Left forelimb (tissue), 1 donor: Measurements from ENCODE around the gene GNL1.
A peak's percentile ranks its signal among the peaks of the same experiment; 100 is the strongest.

ENCODE experiments used
- DNase-seq: peaks from one replicate; pipeline ENCODE4 v3.0.0-alpha.2; 2018; ENCODE audit warnings: low spot score

GNL1 gene

DNA sequence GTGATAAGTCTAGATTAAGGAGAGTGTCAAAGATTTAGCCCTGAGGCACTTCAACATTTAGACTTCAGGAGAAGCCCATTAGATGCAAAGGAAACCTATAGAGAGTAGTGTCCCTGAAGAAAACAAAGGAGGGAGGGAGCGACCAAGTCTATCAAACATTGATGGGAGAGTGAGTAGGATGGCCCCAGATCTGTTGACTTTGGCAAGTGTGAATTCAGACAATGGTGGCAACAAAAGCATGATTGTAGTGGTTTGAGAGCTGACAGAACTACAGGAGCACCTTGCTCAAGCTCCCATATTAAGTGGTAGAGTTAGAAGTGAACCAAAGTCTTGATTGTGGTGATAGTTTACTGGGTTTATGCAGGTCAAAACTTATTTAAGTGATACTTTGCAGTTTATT, 14.0 kb upstream of the GNL1 start:
- no peak for DNase-seq

- no peak for DNase-seq
These were observed 12.0 kb upstream of the GNL1 start for GRCh38 chr6:30568245-30568644.

DNA sequence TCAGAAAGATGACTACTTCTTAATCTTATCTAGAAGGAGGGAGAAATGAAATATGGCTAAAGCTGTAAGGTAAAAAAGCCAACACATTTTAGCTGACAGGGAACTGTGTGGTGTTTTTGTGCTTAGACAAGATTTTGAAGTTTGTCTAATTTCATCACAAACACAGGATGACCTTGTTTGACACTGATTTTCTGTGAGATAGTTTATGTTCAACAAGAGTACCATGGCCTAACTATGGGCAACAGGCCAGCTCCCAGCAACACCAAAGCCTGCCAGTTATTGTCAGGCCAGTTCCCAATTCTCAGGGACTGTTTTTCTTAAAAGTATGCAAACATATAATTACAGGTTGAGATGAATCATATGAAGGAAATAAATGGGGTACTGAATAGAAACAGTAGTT, 9.5 kb upstream of the GNL1 start:
- DNase-seq, result no peak

GRCh38 chr6:30564114-30564513, 7.8 kb upstream of the GNL1 start:
- DNase-seq, result no peak

- no peak for DNase-seq
These were observed 6.5 kb upstream of the GNL1 start for GRCh38 chr6:30562470-30563425.

- DNase-seq, result no peak
These were observed 4.6 kb upstream of the GNL1 start for GRCh38 chr6:30560930-30561329.

GRCh38 chr6:30557683-30557981, 1.3 kb upstream of the GNL1 start:
- no peak for DNase-seq

- peak; percentile 92 for DNase-seq
These were observed 805 bp upstream of the GNL1 start, which contains the start of gene PRR3 for GRCh38 chr6:30556906-30557682. Gene PRR3 (plus strand): TSS chr6:30557295. CDS start chr6:30557345, 50 bp downstream.

DNA sequence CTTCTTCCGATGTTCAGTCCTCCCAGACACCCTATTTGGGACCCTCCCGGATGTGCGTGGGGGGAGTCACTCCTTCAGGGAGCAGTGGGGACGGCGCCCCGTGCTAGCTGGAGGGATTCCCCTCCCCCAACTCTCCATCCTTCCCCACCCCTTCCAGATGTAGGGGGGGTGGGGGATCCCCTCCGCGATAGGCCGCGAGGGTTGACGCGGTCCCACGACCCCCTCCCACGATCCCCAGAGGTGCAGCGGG, 548 bp downstream of the GNL1 start:
- no peak for DNase-seq

DNA sequence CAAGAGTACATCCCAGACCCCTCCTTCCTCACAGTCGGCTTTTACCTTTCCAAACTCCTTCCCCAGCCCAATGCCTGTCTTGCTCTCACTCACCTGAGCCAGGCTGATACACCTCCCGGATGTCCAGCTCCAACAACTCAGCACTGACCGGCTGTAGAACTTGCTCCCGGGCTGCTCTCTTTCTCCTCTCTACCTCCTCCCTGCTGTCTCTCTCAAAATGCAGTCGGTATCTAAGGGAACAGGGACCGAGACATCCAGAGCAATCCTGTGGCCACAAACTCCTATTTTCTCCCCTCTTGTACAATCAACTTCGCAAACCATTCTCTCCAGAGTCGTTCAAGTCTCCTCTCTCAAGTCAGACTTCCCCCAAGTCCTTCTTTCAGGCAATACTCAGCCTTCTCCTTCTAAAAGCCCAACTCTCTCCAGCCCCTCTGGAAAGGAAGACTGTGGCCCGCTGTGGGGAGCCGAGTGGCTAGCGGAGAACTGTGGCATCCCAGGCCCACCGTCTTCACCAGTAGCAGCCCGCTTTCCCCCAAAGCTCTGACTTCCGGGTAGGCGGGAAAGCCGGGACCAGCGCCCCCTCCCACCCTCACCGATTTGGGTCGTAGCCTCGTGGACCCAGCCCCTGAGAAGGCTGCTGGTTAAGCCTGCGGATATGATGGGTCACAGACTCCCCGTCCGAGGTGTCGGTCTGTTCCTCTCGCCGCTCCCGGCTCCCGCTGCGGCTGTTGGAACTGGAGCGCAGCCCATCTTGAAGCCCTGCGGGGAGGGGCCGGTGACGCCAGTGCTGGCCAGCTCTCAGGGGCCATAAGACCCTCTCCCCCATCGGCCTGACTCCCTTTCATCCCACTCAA, 1.1 kb downstream of the GNL1 start:
- DNase-seq, result peak; percentile 84

DNA sequence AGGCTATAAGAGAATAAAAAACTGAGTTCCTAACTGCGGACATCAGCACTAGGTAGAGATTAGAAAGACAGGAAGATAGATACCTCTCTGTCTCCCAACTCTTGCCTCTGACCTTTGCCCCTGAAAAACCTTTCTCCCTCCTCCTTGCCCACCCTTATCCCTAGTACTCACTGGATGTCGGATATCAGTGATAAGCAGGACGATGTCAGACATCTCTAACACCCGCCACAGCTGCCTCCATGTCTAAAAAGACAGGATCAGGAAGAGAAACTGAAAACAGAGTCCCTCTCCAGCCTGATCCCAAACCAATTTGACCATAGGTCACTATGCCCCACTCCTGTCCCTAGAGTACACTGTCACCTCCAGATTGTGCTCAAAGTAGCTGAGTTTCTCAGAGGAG, 1.9 kb downstream of the GNL1 start:
- DNase-seq, result no peak

- DNase-seq, result no peak
These were observed 7.9 kb downstream of the GNL1 start for GRCh38 chr6:30548375-30548774.

GRCh38 chr6:30547454-30547853, 8.8 kb downstream of the GNL1 start:
- no peak for DNase-seq

- DNase-seq, result no peak
These were observed 11.5 kb downstream of the GNL1 start for GRCh38 chr6:30544666-30545272.

- DNase-seq, result no peak
These were observed 12.5 kb downstream of the GNL1 start for GRCh38 chr6:30543821-30544220.

GRCh38 chr6:30542915-30543314, 13.4 kb downstream of the GNL1 start:
- DNase-seq, result no peak

- no peak for DNase-seq
These were observed 13.9 kb downstream of the GNL1 start for GRCh38 chr6:30542404-30542725.

DNA sequence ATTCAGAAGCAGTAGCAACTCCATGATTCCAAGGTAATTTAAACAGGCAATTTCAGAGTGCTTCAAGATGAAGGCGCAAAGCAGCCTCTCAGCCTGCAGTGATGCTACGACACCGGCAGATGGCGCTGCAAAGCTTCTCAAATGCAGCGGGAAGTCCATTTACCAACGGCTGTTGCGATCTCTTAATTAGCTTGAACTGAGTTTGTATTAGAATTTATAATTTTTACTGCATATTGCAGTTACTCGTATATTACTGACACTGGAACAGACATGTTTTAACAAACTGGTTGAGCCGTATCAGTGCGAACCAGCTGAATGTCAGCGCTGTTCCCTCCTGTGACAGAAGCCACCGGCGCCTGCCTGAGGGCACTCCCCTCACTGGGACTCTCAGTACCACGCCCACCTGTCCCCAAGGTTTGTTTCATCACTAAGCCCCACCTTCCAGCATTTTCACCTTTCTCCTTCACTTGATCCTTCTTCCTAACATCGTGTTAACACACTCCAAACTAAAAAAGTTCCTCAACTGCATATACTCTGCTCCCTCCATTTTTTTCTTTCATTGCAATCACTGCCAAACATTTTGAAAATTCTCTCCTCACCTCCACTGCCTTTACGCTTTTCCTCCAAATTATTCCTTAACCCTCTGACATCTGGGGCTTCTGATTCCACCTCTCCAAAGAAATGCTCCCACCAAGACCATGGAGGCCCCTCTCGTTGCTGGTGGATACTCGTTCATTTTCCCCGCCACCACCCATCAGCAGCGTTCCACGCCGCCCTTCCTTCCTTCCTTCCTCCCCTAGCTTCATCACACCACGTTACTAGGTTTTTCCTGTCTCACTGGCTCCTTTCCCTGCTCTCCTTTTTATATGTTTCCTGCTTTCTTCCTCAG, 14.5 kb downstream of the GNL1 start:
- DNase-seq, result peak; percentile 74

DNA sequence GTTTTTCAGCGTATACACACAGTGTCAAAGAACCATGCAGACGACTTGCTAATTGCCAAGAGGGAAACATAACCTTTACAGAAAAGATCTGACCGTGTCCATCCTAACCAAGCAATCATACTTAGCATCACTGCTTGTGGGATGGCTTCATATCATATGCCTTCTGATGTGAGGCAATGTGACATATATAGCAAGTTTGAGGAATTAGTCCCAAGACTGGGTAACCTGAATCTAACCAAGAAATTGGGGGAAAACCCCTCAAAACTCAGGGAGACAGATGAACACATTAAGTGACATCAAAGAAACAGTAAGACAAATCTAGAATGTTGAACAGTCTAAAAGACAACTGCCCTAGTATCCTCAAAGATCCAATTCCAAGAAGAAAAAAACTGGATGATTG, 18.4 kb downstream of the GNL1 start:
- DNase-seq, result no peak

DNA sequence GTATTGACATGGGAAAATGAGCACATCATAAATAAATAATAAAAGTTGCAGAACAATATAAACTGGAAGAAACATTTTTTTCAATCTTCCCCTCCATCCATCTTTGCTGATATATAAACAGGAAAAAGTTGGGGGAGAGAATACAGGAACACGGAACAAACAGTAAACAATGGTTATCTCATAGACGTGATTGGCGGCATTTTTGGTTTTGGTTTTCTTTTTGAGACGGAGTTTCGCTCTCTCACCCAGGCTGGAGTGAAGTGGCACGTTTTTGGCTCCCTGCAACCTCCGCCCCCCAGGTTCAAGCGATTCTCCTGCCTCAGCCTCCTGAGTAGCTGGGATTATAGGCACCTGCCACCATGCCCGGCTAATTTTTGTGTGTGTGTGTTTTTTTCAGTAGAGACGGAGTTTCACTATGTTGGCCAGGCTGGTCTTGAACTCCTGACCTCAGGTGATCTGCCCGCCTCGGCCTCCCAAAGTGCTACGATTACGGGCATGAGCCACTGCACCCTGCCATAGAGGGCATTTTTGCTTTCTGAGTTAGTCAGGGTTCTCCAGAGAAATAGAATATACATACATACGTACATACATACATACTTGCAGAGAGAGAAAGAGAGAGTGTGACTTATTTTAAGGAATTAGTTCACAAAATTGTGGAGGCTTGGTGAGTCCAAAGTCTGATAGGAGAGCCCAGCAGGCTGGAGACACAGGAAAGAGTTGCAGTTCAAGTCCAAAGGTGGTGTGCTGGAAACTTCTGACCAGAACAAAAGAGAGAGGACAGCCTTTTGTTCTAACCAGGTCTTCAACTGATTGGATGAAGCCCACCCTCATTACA, 22.6 kb downstream of the GNL1 start:
- no peak for DNase-seq
